ENCODE measurements around the gene TCF15.

DNA sequence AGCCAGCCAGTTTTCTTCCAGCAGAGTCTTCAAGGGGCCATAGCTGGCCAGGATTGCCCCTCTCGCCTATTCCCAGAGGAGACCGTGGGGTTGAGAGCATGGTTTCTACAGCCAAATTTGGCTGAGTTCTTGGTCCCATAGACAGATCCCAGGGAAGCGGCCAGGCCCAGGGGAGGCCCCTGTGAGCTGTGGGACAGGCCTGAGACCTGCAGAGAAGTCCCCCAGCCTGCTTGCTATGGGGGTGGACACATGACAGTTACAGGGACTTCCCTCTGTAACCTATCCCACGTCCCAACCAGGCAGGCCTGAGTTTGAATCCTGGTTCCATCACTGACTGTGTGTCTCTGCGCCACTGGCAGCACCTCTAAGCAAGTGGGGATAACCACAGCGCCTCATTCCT, 2.6 kb downstream of the TCF15 start:
- TF ChIP-seq, protein P1, sequence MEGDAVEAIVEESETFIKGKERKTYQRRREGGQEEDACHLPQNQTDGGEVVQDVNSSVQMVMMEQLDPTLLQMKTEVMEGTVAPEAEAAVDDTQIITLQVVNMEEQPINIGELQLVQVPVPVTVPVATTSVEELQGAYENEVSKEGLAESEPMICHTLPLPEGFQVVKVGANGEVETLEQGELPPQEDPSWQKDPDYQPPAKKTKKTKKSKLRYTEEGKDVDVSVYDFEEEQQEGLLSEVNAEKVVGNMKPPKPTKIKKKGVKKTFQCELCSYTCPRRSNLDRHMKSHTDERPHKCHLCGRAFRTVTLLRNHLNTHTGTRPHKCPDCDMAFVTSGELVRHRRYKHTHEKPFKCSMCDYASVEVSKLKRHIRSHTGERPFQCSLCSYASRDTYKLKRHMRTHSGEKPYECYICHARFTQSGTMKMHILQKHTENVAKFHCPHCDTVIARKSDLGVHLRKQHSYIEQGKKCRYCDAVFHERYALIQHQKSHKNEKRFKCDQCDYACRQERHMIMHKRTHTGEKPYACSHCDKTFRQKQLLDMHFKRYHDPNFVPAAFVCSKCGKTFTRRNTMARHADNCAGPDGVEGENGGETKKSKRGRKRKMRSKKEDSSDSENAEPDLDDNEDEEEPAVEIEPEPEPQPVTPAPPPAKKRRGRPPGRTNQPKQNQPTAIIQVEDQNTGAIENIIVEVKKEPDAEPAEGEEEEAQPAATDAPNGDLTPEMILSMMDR (conservative IDR thresholded peaks at IDR 0.05), result no peak
- TF ChIP-seq ZFX (IDR thresholded peaks at IDR 0.05), result no peak

All from C4-2B (cell line).